H9 (cell line): ENCODE data around the gene EBNA1BP2. TPM values are rescaled to one million over a fixed set of nuclear protein-coding genes. Genes with fewer than 3 reads are reported as not detected.

ENCODE experiments used
- DNase-seq: peaks from one replicate; pipeline ENCODE4 v3.0.0-alpha.2; 2017
- H2AFZ ChIP-seq: one replicate; pipeline ENCODE4 v1.6.1; 2013; ENCODE audit warnings: mild to moderate bottlenecking, low read length, control low read depth, moderate library complexity
- H2AK5ac ChIP-seq: 2 replicates; pipeline ENCODE4 v1.6.1; 2013; ENCODE audit warnings: low read length, control low read depth, mixed read lengths; ENCODE audit not compliant: insufficient read length
- H2BK120ac ChIP-seq: one replicate; pipeline ENCODE4 v1.6.1; 2013; ENCODE audit warnings: low read depth, mild to moderate bottlenecking, low read length, control low read depth, inconsistent platforms; ENCODE audit not compliant: poor library complexity, severe bottlenecking
- H2BK12ac ChIP-seq: 2 replicates; pipeline ENCODE4 v1.6.1; 2013; ENCODE audit warnings: low read length, control low read depth, mixed read lengths, low read depth; ENCODE audit not compliant: insufficient read length
- H2BK15ac ChIP-seq: 2 replicates; pipeline ENCODE4 v1.6.1; 2013; ENCODE audit warnings: low read depth, low read length, control low read depth
- H2BK20ac ChIP-seq: one replicate; pipeline ENCODE4 v1.6.1; 2013; ENCODE audit warnings: low read depth, mild to moderate bottlenecking, low read length, control low read depth, inconsistent platforms; ENCODE audit not compliant: poor library complexity, severe bottlenecking
- H2BK5ac ChIP-seq: 2 replicates; pipeline ENCODE4 v1.6.1; 2013; ENCODE audit warnings: low read length, control low read depth, mixed read lengths; ENCODE audit not compliant: insufficient read length
- H3K14ac ChIP-seq: 2 replicates; pipeline ENCODE4 v1.6.1; 2013; ENCODE audit warnings: low read length, control low read depth; ENCODE audit not compliant: insufficient read depth
- H3K18ac ChIP-seq: 2 replicates; pipeline ENCODE4 v1.6.1; 2013; ENCODE audit warnings: low read depth, mild to moderate bottlenecking, mixed read lengths, low read length, control low read depth; ENCODE audit not compliant: insufficient read length
- H3K23ac ChIP-seq: 2 replicates; pipeline ENCODE4 v1.6.1; 2013; ENCODE audit warnings: low read length, control low read depth, mixed read lengths, low read depth; ENCODE audit not compliant: insufficient read length
- H3K23me2 ChIP-seq: 2 replicates; pipeline ENCODE4 v1.6.1; 2013; ENCODE audit warnings: low read depth, mild to moderate bottlenecking, mixed read lengths, low read length, control low read depth; ENCODE audit not compliant: insufficient read length, poor library complexity, severe bottlenecking
- H3K27ac ChIP-seq: 2 replicates; pipeline ENCODE4 v1.5.1; 2013; ENCODE audit warnings: low read length, control low read depth, mixed read lengths, low read depth; ENCODE audit not compliant: insufficient read length
- H3K27me3 ChIP-seq: 2 replicates; pipeline ENCODE4 v1.6.1; 2013; ENCODE audit warnings: low read length, control low read depth, inconsistent platforms; ENCODE audit not compliant: insufficient read depth
- H3K4ac ChIP-seq: 2 replicates; pipeline ENCODE4 v1.6.1; 2013; ENCODE audit warnings: low read depth, mild to moderate bottlenecking, control low read depth, inconsistent platforms, low read length, moderate library complexity
- H3K4me1 ChIP-seq: 2 replicates; pipeline ENCODE4 v1.6.1; 2013; ENCODE audit warnings: low read length, control low read depth, inconsistent platforms; ENCODE audit not compliant: insufficient read depth
- H3K4me2 ChIP-seq: 2 replicates; pipeline ENCODE4 v1.6.1; 2013; ENCODE audit warnings: low read length, control low read depth, mixed read lengths; ENCODE audit not compliant: insufficient read length, insufficient read depth
- H3K56ac ChIP-seq: 2 replicates; pipeline ENCODE4 v1.6.1; 2013; ENCODE audit warnings: low read depth, mild to moderate bottlenecking, mixed read lengths, low read length, control low read depth; ENCODE audit not compliant: insufficient read length
- H3K79me1 ChIP-seq: 2 replicates; pipeline ENCODE4 v1.6.1; 2013; ENCODE audit warnings: low read depth, mild to moderate bottlenecking, moderate library complexity, low read length, control low read depth, inconsistent platforms; ENCODE audit not compliant: insufficient read depth, poor library complexity, severe bottlenecking
- H3K79me2 ChIP-seq: 2 replicates; pipeline ENCODE4 v1.6.1; 2013; ENCODE audit warnings: low read length, control low read depth, inconsistent platforms; ENCODE audit not compliant: insufficient read depth
- H3K9ac ChIP-seq: 2 replicates; pipeline ENCODE4 v1.6.1; 2013; ENCODE audit warnings: low read length, control low read depth, mixed read lengths; ENCODE audit not compliant: insufficient read length; ENCODE audit errors: extremely low read depth
- H3K9me3 ChIP-seq: one replicate; pipeline ENCODE4 v1.6.1; 2013; ENCODE audit warnings: low read depth, low read length, inconsistent platforms; ENCODE audit not compliant: control insufficient read depth
- H3T11ph ChIP-seq: one replicate; pipeline ENCODE4 v1.6.1; 2013; ENCODE audit warnings: mild to moderate bottlenecking, low read length, control low read depth, inconsistent platforms
- H4K20me1 ChIP-seq: one replicate; pipeline ENCODE4 v1.6.1; 2013; ENCODE audit not compliant: control insufficient read depth, insufficient read length, insufficient read depth
- H4K5ac ChIP-seq: 2 replicates; pipeline ENCODE4 v1.6.1; 2013; ENCODE audit warnings: low read depth, mild to moderate bottlenecking, mixed read lengths, low read length, control low read depth; ENCODE audit not compliant: insufficient read length
- H4K8ac ChIP-seq: replicated peaks from 2 replicates; pipeline ENCODE4 v1.6.1; 2013; ENCODE audit warnings: low read length, control low read depth, mixed read lengths, low read depth; ENCODE audit not compliant: insufficient read length
- H4K91ac ChIP-seq: 2 replicates; pipeline ENCODE4 v1.6.1; 2013; ENCODE audit warnings: low read depth, mild to moderate bottlenecking, moderate library complexity, mixed read lengths, low read length, control low read depth; ENCODE audit not compliant: insufficient read length
- H3K27ac Mint-ChIP-seq, 3 experiments: 2 replicates in 2 of 3; 3 replicates in 1 of 3; pipeline ENCODE4 v1.8.0; 2020 to 2021; ENCODE audit warnings: mixed read lengths in 3 of 3, mild to moderate bottlenecking in 1 of 3, moderate library complexity in 1 of 3
- H3K27me3 Mint-ChIP-seq: 2 replicates; pipeline ENCODE4 v1.8.0; 2021; ENCODE audit warnings: low read depth, mild to moderate bottlenecking, moderate library complexity, mixed read lengths
- H3K36me3 Mint-ChIP-seq, 3 experiments: 2 replicates in 2 of 3; 3 replicates in 1 of 3; pipeline ENCODE4 v1.8.0; 2020 to 2021; ENCODE audit warnings: low read depth in 3 of 3, mixed read lengths in 3 of 3; ENCODE audit not compliant: insufficient read depth in 1 of 3
- H3K4me1 Mint-ChIP-seq, 2 experiments: 2 replicates each; pipeline ENCODE4 v1.8.0; 2020; ENCODE audit warnings: mixed read lengths in 2 of 2
- H3K4me3 Mint-ChIP-seq, 2 experiments: 2 replicates in 1 of 2; 3 replicates in 1 of 2; pipeline ENCODE4 v1.8.0; 2020 to 2021; ENCODE audit warnings: mild to moderate bottlenecking in 2 of 2, mixed read lengths in 2 of 2, moderate library complexity in 1 of 2
- H3K9me3 Mint-ChIP-seq, 2 experiments: 2 replicates in 1 of 2; 3 replicates in 1 of 2; pipeline ENCODE4 v1.8.0; 2020; ENCODE audit warnings: mild to moderate bottlenecking in 2 of 2, mixed read lengths in 2 of 2, moderate library complexity in 1 of 2
- WGBS: extraction: QIAGEN DNeasy Blood & Tissue Kit; methylation state at CpG from one replicate; pipeline ENCODE4 v1.1.7; 2013; ENCODE audit warnings: missing lambda C conversion rate, low lambda C conversion rate, mixed read lengths; ENCODE audit not compliant: insufficient read length; ENCODE audit errors: extremely low coverage; 5-methylcytosine and 5-hydroxymethylcytosine counted together
- total RNA-seq: library from RNA; stranded (reverse); gene quantifications from 2 replicates; pipeline ENCODE4 v1.2.1, GENCODE V29; 2021
- TF ChIP-seq, protein P1 (sequence below): fragments of 200-600 bp; sonication (generic); conservative IDR thresholded peaks from 3 replicates; pipeline ENCODE4 v1.8.0; 2021; ENCODE audit warnings: antibody characterized with exemption, mild to moderate bottlenecking

EBNA1BP2 gene
- total RNA-seq, 1 experiment from 2014 or later, result 84.7 TPM

DNA sequence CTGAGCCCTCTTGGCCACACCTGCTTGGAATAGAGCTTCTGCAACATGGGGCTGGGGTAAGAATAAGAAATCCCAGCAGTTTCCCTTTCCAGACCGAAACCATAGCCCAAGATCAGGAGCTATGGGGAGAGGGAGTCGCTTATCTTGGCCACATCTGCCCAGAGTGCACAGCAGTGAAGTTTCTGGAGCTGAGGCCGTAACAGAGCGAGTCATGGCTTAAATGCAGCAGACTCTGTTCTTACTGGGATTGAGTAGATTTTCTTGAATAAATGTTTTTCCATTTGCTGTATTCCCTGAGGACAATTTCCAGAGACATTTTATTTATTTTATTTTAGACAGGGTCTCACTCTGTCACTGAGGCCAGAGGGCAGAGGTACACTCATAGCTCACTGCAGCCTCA is 33.6 kb upstream of the EBNA1BP2 start:
- Histone ChIP-seq H3K27ac (no peak overlapping the region), H3K4me2 (no peak overlapping the region)
- H3K9me3 Mint-ChIP-seq, result peaks cover 2 to 3% of the 10 kb centered on the region in 2 experiments; a peak in 2 of 5 replicates

More for the DNA sequence above, 33.6 kb upstream of the EBNA1BP2 start:
- no peak overlapping the region for H4K8ac ChIP-seq
- H4K20me1 ChIP-seq, result no peaks in the 10 kb centered on the region
- H2AFZ ChIP-seq, result no peak overlapping the region
- TF ChIP-seq, protein P1, sequence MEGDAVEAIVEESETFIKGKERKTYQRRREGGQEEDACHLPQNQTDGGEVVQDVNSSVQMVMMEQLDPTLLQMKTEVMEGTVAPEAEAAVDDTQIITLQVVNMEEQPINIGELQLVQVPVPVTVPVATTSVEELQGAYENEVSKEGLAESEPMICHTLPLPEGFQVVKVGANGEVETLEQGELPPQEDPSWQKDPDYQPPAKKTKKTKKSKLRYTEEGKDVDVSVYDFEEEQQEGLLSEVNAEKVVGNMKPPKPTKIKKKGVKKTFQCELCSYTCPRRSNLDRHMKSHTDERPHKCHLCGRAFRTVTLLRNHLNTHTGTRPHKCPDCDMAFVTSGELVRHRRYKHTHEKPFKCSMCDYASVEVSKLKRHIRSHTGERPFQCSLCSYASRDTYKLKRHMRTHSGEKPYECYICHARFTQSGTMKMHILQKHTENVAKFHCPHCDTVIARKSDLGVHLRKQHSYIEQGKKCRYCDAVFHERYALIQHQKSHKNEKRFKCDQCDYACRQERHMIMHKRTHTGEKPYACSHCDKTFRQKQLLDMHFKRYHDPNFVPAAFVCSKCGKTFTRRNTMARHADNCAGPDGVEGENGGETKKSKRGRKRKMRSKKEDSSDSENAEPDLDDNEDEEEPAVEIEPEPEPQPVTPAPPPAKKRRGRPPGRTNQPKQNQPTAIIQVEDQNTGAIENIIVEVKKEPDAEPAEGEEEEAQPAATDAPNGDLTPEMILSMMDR, result no peak
- no peaks in the 10 kb centered on the region for H3K23me2 ChIP-seq
- no peak overlapping the region for H3K4ac ChIP-seq
- H3K14ac ChIP-seq, result no peak overlapping the region
- H4K5ac ChIP-seq, result no peak overlapping the region
- H3K27me3 ChIP-seq, result no peaks in the 10 kb centered on the region
- no peak overlapping the region for H3K4me3 Mint-ChIP-seq
- no CpG with 5 or more reads among the region's 4 CpGs for WGBS
- no peak for DNase-seq
- no peaks in the 10 kb centered on the region for H3K79me1 ChIP-seq
- no peak overlapping the region for H2BK120ac ChIP-seq
- H2BK20ac ChIP-seq, result no peak overlapping the region
- no peaks in the 10 kb centered on the region; a peak in 1 of 7 replicates for H3K36me3 Mint-ChIP-seq
- no peaks in the 10 kb centered on the region for H3K79me2 ChIP-seq
- peaks cover 8% of the 10 kb centered on the region; the same call in 1 of the 2 replicates for H3K4me1 ChIP-seq
- no peaks in the 10 kb centered on the region for H3K27me3 Mint-ChIP-seq
- H2BK15ac ChIP-seq, result no peak overlapping the region
- H3K18ac ChIP-seq, result no peak overlapping the region
- H3K56ac ChIP-seq, result no peak overlapping the region
- H3T11ph ChIP-seq, result no peak overlapping the region
- H3K23ac ChIP-seq, result no peak overlapping the region
- no peak overlapping the region for H2BK5ac ChIP-seq
- peaks cover 15 to 22% of the 10 kb centered on the region in 2 experiments for H3K4me1 Mint-ChIP-seq
- H3K9ac ChIP-seq, result no peak overlapping the region
- no peak overlapping the region for H2BK12ac ChIP-seq
- H2AK5ac ChIP-seq, result no peak overlapping the region
- no peaks in the 10 kb centered on the region for H3K9me3 ChIP-seq
- no peak overlapping the region for H3K27ac Mint-ChIP-seq
- no peak overlapping the region for H4K91ac ChIP-seq
